Measurements from ENCODE around the gene TBRG1. TPM values are rescaled to one million over a fixed set of nuclear protein-coding genes. Genes with fewer than 3 reads are reported as not detected.

The TBRG1 gene
- total and polyA plus RNA-seq, 2 of the 8 experiments (the other 6 are each of a cell fraction or from before 2014, with no cell fraction given): 16.3 to 26.7 TPM

DNA sequence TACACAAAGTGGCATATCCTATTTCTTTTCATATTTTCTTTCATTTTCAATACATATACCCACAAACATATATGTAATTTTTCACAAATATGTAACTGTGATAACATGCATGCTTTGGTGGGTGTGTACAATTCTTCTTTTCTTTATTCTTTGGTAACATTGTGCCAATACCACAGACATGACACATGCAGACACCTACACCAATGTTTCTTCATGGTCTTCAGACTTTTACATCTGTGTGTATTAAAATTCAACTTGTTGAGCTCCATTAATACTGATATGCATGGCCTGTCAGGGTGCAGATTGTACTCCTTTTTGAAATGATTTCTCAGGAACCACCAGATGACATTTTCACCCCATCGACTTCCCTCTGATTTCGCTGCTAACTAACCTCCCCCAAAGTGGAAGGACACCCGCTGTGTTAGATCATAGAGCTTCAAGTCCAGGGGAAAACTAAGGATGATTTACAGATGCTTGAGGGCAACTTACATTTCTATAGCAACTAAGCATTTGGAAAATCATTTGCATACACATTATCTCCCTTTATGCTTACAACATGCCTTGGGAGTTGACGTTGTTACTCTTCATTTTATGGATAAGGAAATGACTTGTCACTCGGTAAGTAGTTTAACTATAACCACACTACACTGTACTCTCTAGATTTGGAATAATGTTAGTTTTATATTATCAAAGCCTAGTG, 21.9 kb upstream of the TBRG1 start:
- 79% methylated on average over 5 of the region's 5 CpGs; no CpG with 5 or more reads in 1 of the 2 experiments for WGBS, 2 experiments (ENCODE audit: extremely low coverage in 1 of 2, insufficient coverage in 1 of 2, insufficient read length in 1 of 2, insufficient replicate concordance in 2 of 2, low coverage in 1 of 2, low lambda C conversion rate in 2 of 2, missing lambda C conversion rate in 1 of 2)
- no peak overlapping the region for H3K4ac ChIP-seq (replicated peaks; ENCODE audit: insufficient read length, low read depth, low read length)
- H3K4me2 ChIP-seq (ENCODE audit: insufficient read depth in 1 of 2, low read depth in 2 of 2, low read length in 2 of 2): no peak overlapping the region
- no peak overlapping the region for H2BK120ac ChIP-seq (replicated peaks; ENCODE audit: low read depth, low read length)
- no peaks in the 10 kb centered on the region; a peak in 1 of 7 replicates for H3K4me1 ChIP-seq (replicated peaks in 1 of 4; ENCODE audit: control insufficient read depth in 3 of 4, insufficient read depth in 4 of 4, low read length in 3 of 4)
- no peak overlapping the region for H4K8ac ChIP-seq (ENCODE audit: extremely low read depth, insufficient read depth, low read length)
- no peaks in the 10 kb centered on the region for H3K36me3 ChIP-seq (ENCODE audit: control insufficient read depth in 2 of 4, insufficient read depth in 4 of 4, low read length in 3 of 4)
- no peak overlapping the region for H2BK5ac ChIP-seq (ENCODE audit: low read depth, low read length)
- H2AFZ ChIP-seq (ENCODE audit: low read length): no peak overlapping the region
- H3K4me3 ChIP-seq (ENCODE audit: extremely low read depth in 1 of 4, insufficient read depth in 2 of 4, low read depth in 3 of 4, low read length in 4 of 4): no peak overlapping the region
- no peak overlapping the region for H3K9ac ChIP-seq (replicated peaks in 1 of 4; ENCODE audit: extremely low read depth in 1 of 4, low read depth in 3 of 4, low read length in 3 of 4)
- no peak for FAIRE-seq
- H3K79me1 ChIP-seq (ENCODE audit: low read depth, low read length): no peaks in the 10 kb centered on the region
- no peak overlapping the region for H2AK5ac ChIP-seq (ENCODE audit: low read depth, low read length)
- H3K23ac ChIP-seq (ENCODE audit: insufficient read length): no peak overlapping the region
- H2BK20ac ChIP-seq (ENCODE audit: low read length): no peak overlapping the region
- no peak overlapping the region for H3K18ac ChIP-seq (ENCODE audit: extremely low read depth, low read length)
- no peak overlapping the region for H2BK15ac ChIP-seq (ENCODE audit: low read length)
- no peak for DNase-seq (ENCODE audit: low read depth in 1 of 2, low spot score in 2 of 2)
- no peaks in the 10 kb centered on the region for H3K79me2 ChIP-seq (ENCODE audit: control insufficient read depth in 1 of 2, insufficient read depth in 2 of 2, low read length in 2 of 2)
- no peak overlapping the region for H3K14ac ChIP-seq (ENCODE audit: insufficient read length)
- H3K27ac ChIP-seq (ENCODE audit: low read depth, low read length): no peak overlapping the region
- ChIA-PET POLR2A (ENCODE audit: partially characterized antibody) (interaction anchor here (0.8 to 1.5 kb wide), 2 partner anchors 22 to 38 kb away, joined by 5 read pairs; partner anchors contain the start of gene TBRG1), CTCF (ENCODE audit: partially characterized antibody) (interaction anchor here (0.6 to 1.6 kb wide), 4 partner anchors 11 to 43 kb away, joined by 3 to 6 read pairs (median 3); partner anchors contain the start of gene PANX3)
- no peaks in the 10 kb centered on the region for H3K23me2 ChIP-seq (ENCODE audit: low read depth, low read length)
- no peaks in the 10 kb centered on the region for H3K9me3 ChIP-seq (ENCODE audit: insufficient read depth in 2 of 2, low read depth in 1 of 2, low read length in 1 of 2)
- H4K20me1 ChIP-seq (replicated peaks in 1 of 2; ENCODE audit: control insufficient read depth in 1 of 2, insufficient read depth in 2 of 2, low read length in 2 of 2): no peaks in the 10 kb centered on the region
- no peaks in the 10 kb centered on the region for H3K27me3 ChIP-seq (replicated peaks in 1 of 4; ENCODE audit: control insufficient read depth in 3 of 4, extremely low read depth in 1 of 4, insufficient read depth in 3 of 4, low read length in 3 of 4)
- no peak overlapping the region for H4K5ac ChIP-seq (ENCODE audit: insufficient read length, low read depth, low read length)
- H2BK12ac ChIP-seq (ENCODE audit: low read depth, low read length): no peak overlapping the region
- H4K91ac ChIP-seq (replicated peaks; ENCODE audit: insufficient read length, low read length): no peak overlapping the region
- no peak overlapping the region for H3K56ac ChIP-seq (replicated peaks; ENCODE audit: insufficient read length, low read depth, low read length)
- TF ChIP-seq POLR2AphosphoS5 (IDR thresholded peaks at IDR 0.05; ENCODE audit: low read depth, low read length) (no peak), RFX5 (IDR thresholded peaks at IDR 0.05; ENCODE audit: borderline replicate concordance, low read depth, low read length) (no peak), HDAC2 (IDR thresholded peaks at IDR 0.05; ENCODE audit: borderline replicate concordance in 1 of 2, low read depth in 2 of 2, low read length in 2 of 2) (no peak), ASH2L (IDR thresholded peaks at IDR 0.05; ENCODE audit: low read length) (no peak), CREB1 (IDR thresholded peaks at IDR 0.05) (no peak), EGR1 (IDR thresholded peaks at IDR 0.05; ENCODE audit: borderline replicate concordance, low read depth, low read length) (no peak), NANOG (IDR thresholded peaks at IDR 0.05; ENCODE audit: insufficient read depth, low read depth, low read length, poor library complexity, severe bottlenecking) (no peak), SP4 (IDR thresholded peaks at IDR 0.05; ENCODE audit: low read length) (no peak), SIX5 (IDR thresholded peaks at IDR 0.05; ENCODE audit: low read depth, low read length) (no peak), TBP (IDR thresholded peaks at IDR 0.05; ENCODE audit: low read depth, low read length) (no peak), TAF1 (IDR thresholded peaks at IDR 0.05; ENCODE audit: low read depth, low read length) (no peak)
- TF ChIP-seq, protein P1, sequence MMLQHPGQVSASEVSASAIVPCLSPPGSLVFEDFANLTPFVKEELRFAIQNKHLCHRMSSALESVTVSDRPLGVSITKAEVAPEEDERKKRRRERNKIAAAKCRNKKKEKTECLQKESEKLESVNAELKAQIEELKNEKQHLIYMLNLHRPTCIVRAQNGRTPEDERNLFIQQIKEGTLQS (IDR thresholded peaks at IDR 0.05; ENCODE audit: insufficient read depth, low read depth, low read length): no peak

Data from H1 (cell line).